NK-92 (cell line): Measurements from ENCODE around the gene SETBP1.
"Not testable (repeated sequence)": the region's sequence is repeated elsewhere in the genome, so short reads cannot be mapped to it uniquely, and the experiment has no call there.

ENCODE experiments used
- DNase-seq: peaks from one replicate; lab custom pipeline; 2025; ENCODE audit not compliant: unreplicated experiment; lab: John Stamatoyannopoulos, UW

SETBP1 gene

DNA sequence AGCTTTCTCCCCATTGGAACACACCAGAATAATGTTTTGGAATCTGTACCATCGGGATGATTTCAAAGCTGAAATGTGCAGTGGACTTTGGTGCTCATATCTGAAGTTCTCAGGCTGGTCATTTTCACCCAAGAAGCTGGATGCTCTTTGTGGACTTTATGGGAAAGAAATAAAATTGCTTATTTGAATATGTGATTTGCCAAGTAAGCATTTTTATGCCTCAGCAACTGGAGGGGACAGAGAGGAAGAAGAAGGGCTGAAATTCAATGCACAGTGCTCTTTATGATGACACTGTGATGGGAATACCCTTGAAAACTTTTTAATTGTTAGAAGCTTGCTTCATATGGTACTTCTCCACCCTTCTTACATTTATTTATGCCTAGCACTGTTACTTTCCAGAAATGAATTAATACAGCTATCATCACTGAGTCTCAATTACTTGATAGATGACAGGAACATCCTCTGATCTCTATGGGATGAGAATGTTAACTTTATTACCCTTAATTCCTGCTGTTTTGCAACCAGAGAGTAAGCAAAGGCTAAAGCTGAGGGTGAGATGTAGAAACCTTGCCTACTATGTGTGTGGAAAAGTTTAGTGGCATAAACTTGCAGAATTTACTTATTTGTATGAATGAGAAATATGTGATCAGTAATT, 23.6 kb downstream of the SETBP1 start:
- no peak for DNase-seq

DNA sequence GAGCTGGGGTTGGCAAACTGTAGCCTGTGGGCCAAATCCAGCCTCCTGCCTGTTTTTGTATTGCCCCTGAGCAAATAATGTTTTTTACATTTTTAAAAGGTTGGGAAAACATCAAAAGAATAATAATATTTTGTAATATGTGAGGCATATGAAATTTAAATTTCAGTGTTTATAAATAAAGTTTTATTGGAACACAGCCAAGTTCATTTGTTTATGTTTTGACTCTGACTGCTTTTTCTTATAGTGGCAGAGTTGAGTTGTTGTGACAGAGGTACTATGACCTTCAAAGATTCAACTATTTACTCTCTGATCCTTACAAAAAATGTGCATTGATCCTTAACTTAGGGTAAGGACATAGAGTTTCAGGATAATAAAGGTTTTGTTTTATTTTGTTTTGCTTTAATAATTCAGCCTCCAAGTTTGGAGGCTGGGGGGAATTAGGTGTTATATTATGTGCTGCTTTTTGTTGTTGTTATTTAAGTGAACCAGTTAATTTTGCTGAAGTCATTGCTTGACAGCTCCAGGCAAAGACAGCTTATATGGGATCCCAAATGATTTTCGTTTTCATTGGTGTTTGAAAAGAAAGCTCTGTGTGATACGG, 24.5 kb downstream of the SETBP1 start:
- DNase-seq, result no peak

DNA sequence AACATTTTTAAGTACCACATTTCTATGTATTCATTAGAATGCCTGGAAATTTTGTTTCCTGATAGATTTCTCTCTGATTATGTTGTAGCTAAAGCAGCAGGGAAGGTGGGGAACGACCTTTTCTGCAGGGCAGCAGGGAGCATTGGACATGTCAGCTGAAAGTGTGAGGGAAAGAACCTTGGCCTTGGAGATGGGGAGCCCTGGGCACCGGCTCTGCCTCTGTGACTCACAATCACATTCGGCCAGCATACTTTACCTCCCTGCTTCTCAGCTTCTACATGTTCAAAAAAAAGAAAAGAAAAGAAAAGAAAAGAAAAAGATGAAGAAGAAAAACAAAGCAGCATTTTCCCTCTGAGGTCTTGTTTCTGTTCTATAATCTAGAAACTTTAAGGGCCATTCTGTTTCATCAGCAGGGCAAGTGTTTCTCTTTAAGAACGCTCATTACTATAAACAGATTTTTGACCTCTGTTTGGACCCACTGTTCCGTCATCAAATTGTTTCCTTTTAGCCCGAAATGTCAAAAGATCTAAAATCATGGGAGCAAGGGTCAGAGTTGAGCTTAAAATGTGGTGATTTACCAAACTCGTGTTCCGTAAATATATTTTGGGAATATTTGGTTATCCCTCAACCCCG, 27.9 kb downstream of the SETBP1 start:
- no peak for DNase-seq

DNA sequence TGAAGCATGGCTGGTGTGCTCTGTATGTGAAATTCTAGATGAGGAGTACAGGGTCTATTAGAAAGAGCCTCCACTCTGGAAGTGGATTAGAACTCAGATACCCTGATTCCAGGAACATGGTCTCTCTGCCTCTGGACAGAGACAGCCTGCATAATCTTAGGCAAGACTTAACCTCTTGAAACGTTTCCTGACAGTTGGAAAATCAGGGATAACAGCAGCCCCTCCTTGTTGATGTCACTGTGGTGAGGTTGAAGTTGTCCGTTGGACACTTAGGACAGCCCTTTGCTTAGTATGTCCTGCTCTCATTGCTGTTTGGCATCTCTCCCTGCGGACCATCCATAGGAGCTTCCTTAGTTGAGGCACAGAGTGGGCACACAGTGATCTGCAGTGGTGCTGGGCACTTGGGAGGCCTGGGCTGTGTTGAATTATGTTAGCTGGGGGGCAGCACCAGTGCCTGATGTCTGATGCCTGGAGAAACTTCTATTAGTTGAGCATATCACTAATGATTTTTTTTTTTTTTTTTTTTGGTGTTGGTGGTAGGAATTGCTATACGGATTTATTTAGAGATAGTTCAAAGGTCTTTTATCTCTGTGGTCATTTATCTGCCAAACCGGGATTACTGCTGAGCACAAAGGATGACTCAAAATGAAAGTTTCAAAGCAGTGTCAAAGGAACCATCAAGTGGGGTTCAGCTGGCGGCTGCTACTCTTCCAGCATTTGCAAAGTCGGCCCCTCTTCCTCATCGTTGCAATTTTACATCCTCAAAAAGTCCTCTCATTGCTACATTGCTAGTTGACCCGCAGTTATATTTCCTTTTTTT, 28.8 kb downstream of the SETBP1 start:
- DNase-seq, result no peak

DNA sequence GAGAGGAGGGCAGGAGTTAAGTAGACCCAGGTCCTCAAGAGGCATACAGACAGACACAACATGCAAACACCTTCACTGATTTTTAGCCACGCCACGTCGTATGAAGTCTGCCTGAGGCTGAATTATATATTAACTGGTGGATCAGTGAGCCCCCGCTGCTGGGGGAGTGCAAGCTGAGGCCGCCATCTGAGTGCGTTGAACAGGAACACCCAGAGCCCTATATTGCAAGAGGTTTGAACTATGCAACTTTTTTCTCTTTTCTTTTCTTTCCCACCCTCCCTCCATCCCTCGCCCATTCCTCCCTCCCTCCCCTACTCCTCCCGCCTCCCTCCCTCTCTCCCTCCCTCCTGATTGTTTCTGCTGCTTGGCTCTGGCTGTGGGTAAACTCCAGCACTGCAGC, 30.2 kb downstream of the SETBP1 start:
- no peak for DNase-seq

DNA sequence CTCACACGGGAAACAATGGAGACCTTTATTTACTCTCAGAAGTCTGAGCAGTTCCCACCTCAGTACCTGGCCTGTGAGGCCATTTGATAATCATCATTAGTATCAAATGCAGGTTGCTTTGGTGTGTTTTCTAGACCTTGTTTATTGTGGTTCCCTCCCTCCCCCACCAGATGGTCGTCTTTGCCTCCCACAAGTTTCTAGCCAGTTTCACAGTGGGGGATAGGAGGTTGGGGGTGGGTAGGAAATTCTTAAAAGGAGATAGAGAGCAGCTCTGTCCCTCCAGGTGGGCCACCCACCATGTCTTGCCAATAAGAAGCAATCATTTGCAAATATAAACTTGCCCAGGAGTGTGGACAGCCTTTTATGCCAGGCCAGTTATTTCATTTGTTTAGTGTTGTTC, 31.3 kb downstream of the SETBP1 start:
- no peak for DNase-seq

DNA sequence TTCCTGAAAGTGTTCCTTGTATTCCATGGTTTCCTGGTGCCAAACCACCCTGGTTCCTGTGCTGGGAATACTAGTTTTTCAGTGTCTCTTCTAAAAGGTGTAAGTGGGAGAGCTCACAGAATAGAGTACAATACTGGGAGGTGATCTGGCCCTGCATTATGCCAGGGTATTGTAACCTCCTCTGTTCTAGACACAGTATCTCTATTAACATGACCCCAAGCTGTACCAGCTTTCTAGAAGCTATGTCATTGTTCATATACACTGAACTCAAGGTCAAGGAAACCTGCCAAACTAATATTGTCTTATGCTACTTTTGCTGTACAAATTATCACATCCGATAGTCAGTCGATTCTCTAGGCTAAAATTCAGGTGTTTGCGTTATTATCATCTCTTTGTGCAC, 32.7 kb downstream of the SETBP1 start:
- no peak for DNase-seq

DNA sequence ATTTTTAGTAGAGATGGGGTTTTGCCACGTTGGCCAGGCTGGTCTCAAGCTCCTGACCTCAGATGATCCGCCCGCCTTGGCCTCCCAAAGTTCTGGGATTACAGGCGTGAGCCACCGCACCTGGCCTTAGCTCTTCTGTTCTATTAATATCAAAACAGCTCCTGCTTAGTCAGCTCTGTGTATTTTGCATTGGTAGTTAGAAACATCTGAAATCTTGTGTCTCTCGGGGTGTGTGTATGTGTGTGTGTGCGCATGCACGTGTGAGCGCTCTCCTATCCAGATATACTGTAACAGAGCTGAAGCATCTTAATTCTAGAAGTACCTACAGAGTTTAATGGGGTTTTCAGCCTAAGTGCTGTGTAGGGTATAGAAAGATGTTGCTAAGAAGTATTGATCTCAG, 33.7 kb downstream of the SETBP1 start:
- no peak for DNase-seq

DNA sequence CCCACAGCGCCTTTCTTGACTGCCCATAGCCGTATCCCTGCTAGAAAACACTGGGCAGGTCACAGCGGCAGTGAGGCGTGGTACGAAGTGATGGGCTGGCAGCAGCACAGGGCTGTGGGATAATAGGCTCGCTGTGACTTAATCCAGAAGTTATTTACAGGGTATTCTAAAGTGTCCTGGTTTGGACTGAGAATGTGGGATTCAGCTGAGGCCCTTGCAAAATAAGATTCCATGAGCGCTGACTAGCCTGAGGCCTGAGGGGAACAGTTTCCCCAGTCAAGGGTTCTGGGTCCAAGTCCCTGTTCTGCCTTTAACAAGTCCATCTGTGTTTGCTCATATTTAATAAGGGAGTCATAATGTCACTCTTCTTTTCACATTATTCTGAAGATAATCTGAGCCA, 34.6 kb downstream of the SETBP1 start:
- DNase-seq, result no peak

DNA sequence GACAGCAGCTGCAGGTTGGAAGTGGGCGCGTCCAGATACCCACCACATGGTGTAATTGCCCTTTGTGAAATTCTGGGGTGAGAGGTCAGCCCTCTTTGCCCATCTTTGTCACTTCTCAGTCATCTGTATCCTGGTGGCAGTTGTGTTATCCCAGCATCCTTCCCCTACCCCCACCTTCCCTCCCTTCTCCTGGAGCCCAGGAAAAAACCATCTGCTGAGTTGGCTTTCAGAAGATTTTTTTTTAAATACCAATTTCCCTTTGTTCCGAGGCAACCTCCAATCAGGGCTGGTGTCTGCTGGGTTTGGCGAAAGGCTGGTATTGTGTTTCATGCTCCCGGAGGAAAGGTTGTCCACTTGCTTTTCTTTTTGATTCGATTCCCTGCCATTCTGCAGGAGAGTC, 35.2 kb downstream of the SETBP1 start:
- no peak for DNase-seq

DNA sequence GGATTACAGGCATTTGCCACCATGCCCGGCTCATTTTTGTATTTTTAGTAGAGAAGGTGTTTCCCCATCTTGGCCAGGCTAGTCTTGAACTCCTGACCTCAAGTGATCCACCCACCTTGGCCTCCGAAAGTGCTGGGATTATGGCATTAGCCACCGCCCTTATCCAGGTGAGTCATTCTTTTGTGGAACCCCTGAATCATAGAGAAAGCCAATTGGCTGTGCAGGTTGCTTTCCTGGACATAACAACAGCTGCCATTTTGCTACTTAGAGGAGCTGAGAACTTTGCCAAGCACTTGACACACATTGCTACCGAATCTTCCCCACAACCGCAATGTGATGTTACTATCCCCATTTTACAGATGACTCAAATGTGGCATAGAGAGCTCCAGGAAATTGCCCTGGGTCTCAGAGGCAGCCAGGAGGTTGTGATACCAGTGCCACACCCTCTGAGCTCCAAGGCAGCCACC, 36.0 kb downstream of the SETBP1 start:
- DNase-seq, result no peak

DNA sequence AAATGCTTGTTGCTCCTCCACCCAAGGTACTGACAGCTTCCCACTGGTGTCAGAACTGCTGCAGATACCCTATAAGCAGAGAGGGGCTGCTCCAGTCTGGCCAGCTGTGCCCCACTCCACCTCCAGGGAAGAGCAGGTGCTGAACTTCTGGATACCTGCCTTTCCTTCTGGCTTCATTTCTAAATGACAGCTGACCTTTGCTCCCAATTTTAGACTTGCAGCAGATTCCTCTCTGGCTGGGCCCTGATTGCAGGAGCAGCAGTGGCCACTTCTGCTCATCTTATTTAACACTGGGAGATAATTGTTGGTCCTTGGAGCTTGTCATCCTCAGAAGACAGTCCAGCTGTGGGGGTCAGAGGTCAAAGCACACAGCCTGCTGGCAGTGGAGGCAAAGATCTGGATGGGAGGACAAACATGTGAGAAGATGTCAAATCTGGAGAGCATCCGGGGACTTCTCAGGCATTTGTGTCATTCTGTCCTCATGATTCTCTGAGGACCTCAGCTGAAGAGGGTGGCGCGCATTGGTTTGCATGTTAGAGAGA, 38.9 kb downstream of the SETBP1 start:
- DNase-seq, result no peak

DNA sequence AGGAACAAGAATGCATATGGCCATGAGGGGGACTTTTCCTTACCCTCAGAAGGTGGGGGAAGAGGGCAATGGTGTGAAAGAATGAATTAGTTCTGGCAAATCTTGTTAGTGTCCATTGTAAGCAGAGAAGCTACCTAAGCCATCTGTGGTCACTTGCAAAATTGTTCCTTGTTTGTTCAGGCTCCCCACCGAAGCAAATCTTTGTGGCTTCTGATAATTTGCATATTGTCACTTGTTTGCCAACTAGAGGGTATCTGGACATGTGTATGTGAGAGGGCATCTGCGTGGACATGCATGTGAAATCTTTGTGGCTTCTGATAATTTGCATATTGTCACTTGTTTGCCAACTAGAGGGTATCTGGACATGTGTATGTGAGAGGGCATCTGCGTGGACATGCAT, 41.1 kb downstream of the SETBP1 start:
- not testable (repeated sequence) for DNase-seq

DNA sequence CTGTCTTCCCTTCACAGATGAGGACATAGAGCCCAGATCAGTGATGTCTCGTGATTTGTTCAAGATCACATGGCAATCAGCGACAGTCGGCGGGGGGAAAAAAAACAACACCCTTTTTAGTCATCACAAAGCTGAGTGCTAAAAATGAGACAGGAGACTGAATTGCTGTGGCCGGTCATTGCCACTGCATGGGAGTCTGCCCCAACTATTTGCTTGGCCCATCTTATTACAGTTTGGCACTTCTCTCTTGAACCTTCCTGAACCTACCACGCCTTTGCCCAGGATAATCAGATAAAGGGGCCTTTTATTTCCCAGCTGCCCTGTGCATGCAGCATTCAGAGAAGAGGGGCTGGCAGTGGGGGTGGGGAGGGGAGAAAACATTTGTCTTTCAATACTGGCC, 42.7 kb downstream of the SETBP1 start:
- no peak for DNase-seq

DNA sequence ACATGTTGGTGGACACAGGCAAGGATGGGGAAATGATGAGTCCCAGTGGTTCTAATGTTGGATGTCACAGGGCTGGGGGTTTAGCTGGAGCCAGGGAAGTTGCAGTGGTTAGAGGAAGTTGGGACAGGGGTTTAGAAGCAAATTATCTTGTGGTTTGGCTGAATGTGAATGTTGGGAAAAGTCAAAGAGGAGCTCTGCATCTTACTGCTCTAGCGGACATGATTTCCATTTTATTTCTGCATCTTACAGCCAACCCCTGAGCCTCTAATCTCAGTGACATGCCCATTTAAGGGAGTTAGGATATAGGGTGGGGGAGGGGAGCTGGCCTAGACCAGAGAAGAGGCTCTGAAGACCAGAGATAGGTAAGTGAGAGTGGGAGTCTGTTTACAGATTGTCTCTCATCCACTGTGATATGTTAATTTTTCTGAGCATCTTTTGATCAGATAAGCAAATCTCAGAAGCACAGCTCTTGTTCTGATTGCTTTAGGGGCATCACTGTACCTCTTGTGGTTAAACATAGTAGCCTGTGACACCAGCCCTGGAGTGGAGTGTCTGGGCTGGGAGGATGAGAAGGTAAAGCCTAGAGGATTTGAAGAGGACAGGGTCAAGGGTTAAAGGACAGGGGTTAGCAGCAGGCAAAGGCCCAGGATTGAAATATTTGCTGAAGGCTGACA, 43.6 kb downstream of the SETBP1 start:
- DNase-seq, result no peak

DNA sequence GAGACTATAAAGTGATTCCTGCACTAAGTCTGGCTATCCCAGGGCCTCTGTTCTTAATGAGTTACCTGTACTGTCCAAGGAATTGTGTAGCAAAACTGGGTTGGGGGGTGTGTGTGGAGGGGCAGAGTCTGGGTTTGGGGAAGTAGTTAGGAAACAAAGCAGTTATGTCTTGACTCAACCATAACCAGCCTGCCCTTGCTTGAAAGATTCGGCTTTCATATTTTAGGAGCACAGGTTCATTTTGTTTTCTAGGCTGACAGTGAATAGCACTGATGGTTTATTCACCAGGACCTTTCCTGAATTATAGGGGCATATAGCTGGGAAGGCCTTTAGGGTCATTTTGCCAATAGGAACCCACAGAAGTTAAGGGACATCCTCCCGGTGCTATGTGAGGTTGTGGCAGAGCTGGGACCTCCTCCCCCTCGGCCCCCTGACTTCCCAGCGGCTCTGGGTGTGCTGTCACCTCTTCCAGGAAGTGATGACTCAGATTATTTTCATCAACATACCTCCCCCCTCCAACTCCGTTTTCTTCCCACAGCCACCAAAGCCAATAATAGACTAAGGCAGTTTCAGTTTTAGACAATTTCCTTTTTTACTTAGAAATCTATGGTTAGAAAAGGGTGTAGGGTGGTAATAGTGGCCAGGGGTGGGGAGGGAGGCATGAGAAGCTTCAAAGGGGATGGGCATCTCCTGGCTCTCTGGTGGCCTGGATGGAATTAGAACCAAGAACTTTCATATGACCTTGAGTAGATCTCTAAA, 44.8 kb downstream of the SETBP1 start:
- DNase-seq, result no peak

DNA sequence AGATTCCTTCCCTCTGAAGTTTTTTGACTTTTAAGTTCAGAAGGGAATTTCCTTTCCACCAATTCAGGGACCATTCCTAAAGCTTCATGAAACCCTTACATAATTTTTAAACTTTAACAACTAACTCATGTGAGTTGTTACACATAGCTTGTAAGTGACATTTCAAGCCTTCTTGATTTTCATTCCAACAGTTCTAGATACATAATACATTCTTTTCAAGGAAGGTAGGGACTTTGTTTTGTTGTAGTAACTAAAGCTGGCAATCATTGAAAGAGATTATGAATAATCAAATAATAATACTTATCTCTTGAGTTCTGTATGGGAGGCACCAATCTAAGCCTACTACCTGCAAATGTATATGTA, 45.4 kb downstream of the SETBP1 start:
- DNase-seq, result no peak

DNA sequence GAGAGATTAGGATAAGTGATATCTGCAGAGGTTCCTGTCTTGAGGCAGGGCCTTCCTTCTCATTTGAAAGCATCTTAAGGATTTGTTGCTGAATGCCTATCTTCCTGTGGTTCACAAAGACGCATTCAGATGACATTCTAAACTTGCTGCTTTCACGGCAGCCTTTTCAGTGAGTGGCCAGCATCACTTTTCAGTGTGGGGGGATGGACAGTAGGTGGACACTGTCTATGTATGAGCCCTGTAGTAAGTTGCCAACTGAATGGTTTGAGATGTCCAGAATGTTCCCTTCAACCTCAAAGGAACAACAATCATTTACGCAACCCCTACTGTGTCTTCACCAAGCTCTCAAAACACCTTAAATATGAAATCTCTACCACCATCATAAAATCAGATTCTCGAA, 46.6 kb downstream of the SETBP1 start:
- no peak for DNase-seq

DNA sequence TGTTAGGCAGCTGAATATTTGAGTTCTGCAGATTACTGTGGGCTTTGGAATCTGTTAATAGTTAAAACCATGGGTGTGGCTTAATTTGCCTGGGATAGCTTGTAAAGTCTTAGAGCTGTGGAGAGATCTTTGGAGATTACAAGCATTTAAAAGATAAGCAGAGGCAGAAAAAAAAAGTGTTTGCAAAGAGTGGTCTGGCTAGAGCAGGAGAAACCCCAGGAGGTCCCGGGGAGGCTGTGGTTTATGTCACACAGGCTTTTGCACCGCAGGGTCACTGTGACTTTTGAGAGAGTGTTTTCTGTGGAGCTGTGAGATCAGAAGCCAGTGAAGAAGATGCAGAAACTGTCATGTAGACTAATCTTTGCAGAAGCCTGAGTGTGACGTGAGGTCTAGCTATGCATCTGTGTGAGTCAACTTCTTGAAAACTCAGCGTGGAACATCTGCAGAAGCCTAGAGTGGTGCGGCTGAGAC, 49.0 kb downstream of the SETBP1 start:
- DNase-seq, result no peak
